HCT116 (cell line): Measurements from ENCODE around the gene ATXN1. TPM values are rescaled to one million over a fixed set of nuclear protein-coding genes. Genes with fewer than 3 reads are reported as not detected.

Source experiments
- ATAC-seq: fragments of 200-7000 bp; cut with Tn5 transposase; 2 replicates; pipeline ENCODE4 v1.9.1; 2020; ENCODE audit warnings: mild to moderate bottlenecking, moderate library complexity
- BruUV-seq: library from RNA; stranded (reverse); fragments of 400-500 nt; replicated peaks from 2 replicates; lab custom pipeline; 2021; lab: Mats Ljungman, UMichigan
- CTCF ChIA-PET: fragments of 300-600 bp; sonication (Branson Sonifier 250); formaldehyde crosslinking; loops from one replicate; lab custom pipeline; 2021; ENCODE audit warnings: antibody characterized with exemption; lab: Charles Lee
- POLR2A ChIA-PET: fragments of 300-600, 350-600 bp; sonication (Branson Sonifier 250); formaldehyde crosslinking; loops from one replicate; lab custom pipeline; 2021; ENCODE audit warnings: antibody characterized with exemption; lab: Charles Lee
- RAD21 ChIA-PET, 2 experiments: fragments of 300-600 bp; sonication (Branson Sonifier 250); formaldehyde crosslinking; loops; one replicate each; lab custom pipeline; 2023; ENCODE audit warnings: low total read pairs in 2 of 2; ENCODE audit not compliant: uncharacterized antibody in 2 of 2, unreplicated experiment in 2 of 2, low non-redundant PET in 1 of 2; lab: Charles Lee
- DNase-seq: peaks from one replicate; pipeline ENCODE4 v3.0.0-alpha.2; 2010; ENCODE audit warnings: low read depth, low spot score
- H2AFZ ChIP-seq: fragments of 200-600 bp; shearing (Covaris generic), sonication (generic); 2 replicates; pipeline ENCODE4 v1.6.1; 2017; ENCODE audit warnings: low read depth, mixed run types, mixed read lengths, antibody characterized with exemption, low read length; ENCODE audit not compliant: poor library complexity, severe bottlenecking
- H3K27ac ChIP-seq: 2 replicates; pipeline ENCODE4 v1.5.1; 2012; ENCODE audit warnings: low read depth, low read length
- H3K27me3 ChIP-seq: fragments of 200-600 bp; sonication (generic); 2 replicates; pipeline ENCODE4 v1.6.1; 2016; ENCODE audit warnings: mixed run types, low read length, mixed read lengths; ENCODE audit not compliant: insufficient read depth
- H3K36me3 ChIP-seq, 2 experiments: fragments of 200-500 bp in 1 of 2; fragments of 200-600 bp in 1 of 2; sonication (Bioruptor generic) in 1 of 2; sonication (generic) in 1 of 2; 2 replicates each; pipeline versions ENCODE4 v1.5.1 to v1.6.1; 2014 to 2016; ENCODE audit warnings: low read length in 2 of 2, inconsistent platforms in 1 of 2, mixed read lengths in 1 of 2, mixed run types in 1 of 2; ENCODE audit not compliant: insufficient read depth in 2 of 2, control insufficient read depth in 1 of 2
- H3K4me1 ChIP-seq, 2 experiments: fragments of 200-600 bp in 1 of 2; sonication (generic) in 1 of 2; 2 replicates each; pipeline versions ENCODE4 v1.5.1 to v1.6.1; 2012 to 2017; ENCODE audit warnings: low read length in 2 of 2, inconsistent platforms in 1 of 2, mild to moderate bottlenecking in 1 of 2, mixed read lengths in 1 of 2, mixed run types in 1 of 2, moderate library complexity in 1 of 2; ENCODE audit not compliant: insufficient read depth in 2 of 2, control insufficient read depth in 1 of 2
- H3K4me2 ChIP-seq: fragments of 200-600 bp; sonication (generic); 2 replicates; pipeline ENCODE4 v1.6.1; 2017; ENCODE audit warnings: mixed run types, low read length, mixed read lengths
- H3K4me3 ChIP-seq, 2 experiments: fragments of 200-600 bp in 1 of 2; sonication (generic) in 1 of 2; replicated peaks in 1 of 2; 2 replicates each; pipeline ENCODE4 v1.5.1; 2011 to 2016; ENCODE audit warnings: low read length in 2 of 2, control low read depth in 1 of 2, low read depth in 1 of 2, mild to moderate bottlenecking in 1 of 2, mixed read lengths in 1 of 2, mixed run types in 1 of 2
- H3K79me2 ChIP-seq: fragments of 200-600 bp; sonication (generic); 2 replicates; pipeline ENCODE4 v1.6.1; 2017; ENCODE audit warnings: mild to moderate bottlenecking, mixed run types, low read length, moderate library complexity, mixed read lengths; ENCODE audit not compliant: insufficient read depth
- H3K9ac ChIP-seq: fragments of 200-600 bp; sonication (generic); 2 replicates; pipeline ENCODE4 v1.6.1; 2016; ENCODE audit warnings: low read length, mixed read lengths
- H3K9me2 ChIP-seq: fragments of 200-600 bp; sonication (generic), shearing (Covaris generic); 2 replicates; pipeline ENCODE4 v1.6.1; 2017; ENCODE audit warnings: mixed run types, mild to moderate bottlenecking, moderate library complexity; ENCODE audit not compliant: insufficient read depth
- H3K9me3 ChIP-seq, 2 experiments: fragments of 200-500 bp in 1 of 2; fragments of 200-600 bp in 1 of 2; sonication (Bioruptor generic) in 1 of 2; sonication (generic) in 1 of 2; 2 replicates each; pipeline ENCODE4 v1.6.1; 2014 to 2017; ENCODE audit warnings: low read length in 2 of 2, mixed read lengths in 2 of 2, inconsistent platforms in 1 of 2, low read depth in 1 of 2, mild to moderate bottlenecking in 1 of 2, mixed run types in 1 of 2, moderate library complexity in 1 of 2; ENCODE audit not compliant: control insufficient read depth in 1 of 2, insufficient read depth in 1 of 2
- H4K20me1 ChIP-seq: fragments of 200-600 bp; sonication (generic), shearing (Covaris generic); 2 replicates; pipeline ENCODE4 v1.6.1; 2017; ENCODE audit warnings: mixed run types, mild to moderate bottlenecking, moderate library complexity; ENCODE audit not compliant: insufficient read depth
- CEBPB ChIP-seq: IDR thresholded peaks from 2 replicates; pipeline ENCODE4 v1.6.1; 2012; ENCODE audit warnings: low read depth
- CTCF ChIP-seq, 3 experiments: fragments of 200-600 bp in 1 of 3; sonication (generic) in 1 of 3; IDR thresholded peaks in 2 of 3; conservative IDR thresholded peaks in 1 of 3; 2 replicates each; pipeline ENCODE4 v1.5.1; 2012 to 2017; ENCODE audit warnings: low read depth in 2 of 3, low read length in 2 of 3, antibody characterized with exemption in 1 of 3, borderline replicate concordance in 1 of 3, control low read depth in 1 of 3, mild to moderate bottlenecking in 1 of 3, mixed read lengths in 1 of 3, mixed run types in 1 of 3, moderate library complexity in 1 of 3; ENCODE audit not compliant: insufficient read depth in 1 of 3
- EGR1 ChIP-seq: IDR thresholded peaks from 2 replicates; pipeline ENCODE4 v1.6.1; 2012; ENCODE audit warnings: low read depth
- JUND ChIP-seq: IDR thresholded peaks from 2 replicates; pipeline ENCODE4 v1.6.1; 2012
- POLR2A ChIP-seq: IDR thresholded peaks from 2 replicates; pipeline ENCODE4 v1.7.0; 2011; ENCODE audit warnings: borderline replicate concordance; ENCODE audit not compliant: insufficient read depth, insufficient read length; ENCODE audit errors: extremely low read depth
- RAD21 ChIP-seq: IDR thresholded peaks from 2 replicates; pipeline ENCODE4 v1.6.1; 2012; ENCODE audit warnings: low read depth, mild to moderate bottlenecking
- SIN3A ChIP-seq: IDR thresholded peaks from 2 replicates; pipeline ENCODE4 v1.6.1; 2012; ENCODE audit warnings: low read depth
- SRF ChIP-seq: IDR thresholded peaks from 2 replicates; pipeline ENCODE4 v1.6.1; 2012; ENCODE audit warnings: low read depth
- ZBTB33 ChIP-seq: IDR thresholded peaks from 2 replicates; pipeline ENCODE4 v1.6.1; 2011; ENCODE audit warnings: mild to moderate bottlenecking, low read length, moderate library complexity; ENCODE audit not compliant: insufficient replicate concordance; ENCODE audit errors: extremely low read depth
- ZFX ChIP-seq: fragments of 450-650 bp; IDR thresholded peaks from 2 replicates; pipeline ENCODE4 v1.6.1; 2017
- ZNF274 ChIP-seq: fragments of 200-500 bp; sonication (Bioruptor generic); IDR thresholded peaks from 2 replicates; pipeline ENCODE4 v1.6.1; 2014; ENCODE audit warnings: mild to moderate bottlenecking, low read depth, low read length, inconsistent platforms
- intact Hi-C: fragments of 100-400 bp; cut with micrococcal nuclease; formaldehyde crosslinking; loops from 2 replicates; pipeline ENCODE4 v1.10.0; 2022
- total RNA-seq: library from RNA; stranded (reverse); gene quantifications from one replicate; pipeline ENCODE4 v1.2.1, GENCODE V29; 2021; ENCODE audit not compliant: unreplicated experiment

Gene ATXN1
- total RNA-seq, 1 experiment from 2014 or later: 21.0 TPM

- H3K4me2 ChIP-seq: no peak overlapping the region
- ChIA-PET RAD21 (no interaction called here), POLR2A (no interaction called here), CTCF (no interaction called here)
- no peaks in the 10 kb centered on the region for H3K9me3 ChIP-seq
- ATAC-seq (no peak), DNase-seq (no peak)
- no peaks in the 10 kb centered on the region for H3K36me3 ChIP-seq
- no peak overlapping the region for H2AFZ ChIP-seq
- no peaks in the 10 kb centered on the region for H3K9me2 ChIP-seq
- H3K4me1 ChIP-seq: peaks cover 20 to 41% of the 10 kb centered on the region in 2 experiments
- no peak overlapping the region for H3K4me3 ChIP-seq
- H3K79me2 ChIP-seq: no peaks in the 10 kb centered on the region
- no peaks in the 10 kb centered on the region for H3K27me3 ChIP-seq
- H3K27ac ChIP-seq: no peak overlapping the region
- intact Hi-C loops: no loop called here
- TSS peak; percentile 14 for BruUV-seq
- no peak overlapping the region for H3K9ac ChIP-seq
- TF ChIP-seq CTCF (IDR thresholded peaks at IDR 0.05 in 2 of 3, conservative IDR thresholded peaks at IDR 0.05 in 1 of 3; ENCODE audit: borderline replicate concordance in 1 of 3, insufficient read depth in 1 of 3, low read depth in 2 of 3, low read length in 2 of 3) (no peak), SRF (no peak), CEBPB (no peak), POLR2A (no peak), JUND (no peak), EGR1 (no peak), ZNF274 (no peak), SIN3A (no peak), RAD21 (no peak), ZBTB33 (no peak), ZFX (no peak)
- no peaks in the 10 kb centered on the region for H4K20me1 ChIP-seq
Measured at GRCh38 chr6:16326971-16327776, 434.1 kb downstream of the ATXN1 start.
